ENCODE results near the gene REEP1.

- TF ChIP-seq FOXK2 (IDR thresholded peaks at IDR 0.05) (no peak), SUZ12 (IDR thresholded peaks at IDR 0.05) (no peak), SP1 (IDR thresholded peaks at IDR 0.05) (no peak), FOXM1 (IDR thresholded peaks at IDR 0.05; ENCODE audit: borderline replicate concordance) (no peak), FOXA1 (IDR thresholded peaks at IDR 0.05) (no peak)
Measured at GRCh38 chr2:86382698-86383097, 45.3 kb upstream of the REEP1 start.

Data from HEK293T (cell line).